Fibroblast of upper back skin (primary cell): ENCODE data around the gene VEGFA.

Experiments used
- DNase-seq: peaks from one replicate; pipeline ENCODE4 v3.0.0-alpha.2; 2013

Gene VEGFA

DNA sequence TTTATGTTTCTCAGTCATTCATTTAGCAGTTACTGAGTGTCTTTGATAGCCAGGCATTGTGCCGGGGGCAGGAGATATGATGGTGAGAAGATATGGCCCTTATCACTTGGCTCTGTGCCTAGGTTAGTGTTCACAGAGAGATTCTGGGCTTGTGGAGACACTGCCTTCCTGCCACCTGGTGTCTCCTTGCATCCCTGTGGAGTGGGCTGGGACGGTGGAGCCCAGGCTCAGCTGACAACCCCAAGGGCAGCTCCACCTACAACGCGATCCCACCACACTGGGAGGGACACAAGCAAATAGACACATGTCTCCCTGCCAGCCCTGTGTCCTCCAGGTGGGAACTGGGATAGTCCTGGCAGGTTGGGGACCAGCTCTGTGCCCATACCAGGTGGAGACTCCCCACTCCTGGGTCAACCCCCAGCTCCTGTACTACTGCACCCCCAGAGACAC, 30.3 kb upstream of the VEGFA start:
- DNase-seq, result no peak

DNA sequence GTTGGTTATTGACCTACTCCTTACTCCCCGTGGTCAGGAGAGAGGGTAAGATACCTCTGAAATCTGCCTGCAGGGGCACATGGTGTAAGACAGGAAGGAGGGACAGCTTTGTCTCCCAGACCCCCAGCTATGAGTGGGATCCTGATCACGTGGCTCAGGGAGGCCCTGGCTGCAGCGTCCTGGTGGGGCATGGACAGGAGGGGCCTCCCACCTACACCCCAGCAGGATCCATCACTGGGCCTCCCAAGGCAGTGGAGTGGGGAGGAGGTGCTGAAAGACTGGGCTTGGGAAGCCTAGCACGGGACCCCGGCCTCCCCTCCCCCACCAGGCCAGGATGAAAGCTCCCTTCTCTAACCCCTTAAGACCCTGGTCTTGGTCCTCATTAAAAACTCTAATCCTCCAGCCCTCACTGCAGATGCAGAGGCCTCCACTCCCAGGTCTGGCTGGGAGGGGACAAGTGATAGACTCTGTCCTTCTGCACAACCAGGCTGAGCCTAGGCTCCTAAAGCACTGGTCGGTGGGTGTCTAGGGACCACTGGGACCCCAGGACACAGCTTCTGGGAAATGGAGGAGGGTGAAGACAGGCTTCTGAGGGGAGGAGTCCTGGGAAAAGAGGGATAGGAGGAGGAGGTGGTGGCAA, 29.6 kb upstream of the VEGFA start:
- DNase-seq, result no peak

- no peak for DNase-seq
These were observed 28.8 kb upstream of the VEGFA start for GRCh38 chr6:43740961-43741764.

DNA sequence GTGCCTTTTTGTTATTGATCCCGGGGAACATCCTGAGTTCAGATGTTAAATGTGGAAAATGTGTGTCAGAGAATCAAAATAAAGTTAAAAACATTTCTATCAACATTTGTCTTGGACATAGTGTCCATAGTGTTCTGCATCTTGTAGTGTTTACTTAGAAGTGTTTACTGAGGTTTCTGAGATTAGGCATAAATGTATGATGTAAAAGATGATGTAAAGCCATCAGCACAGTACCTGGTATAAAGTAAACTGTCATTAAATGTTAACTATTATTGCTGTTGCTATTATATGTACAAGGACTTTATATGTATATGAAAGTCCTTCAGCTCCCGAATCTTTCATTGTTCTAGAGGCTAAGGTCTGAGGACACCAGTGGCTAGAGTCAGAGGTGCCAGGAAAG, 28.2 kb upstream of the VEGFA start:
- no peak for DNase-seq

- DNase-seq, result no peak
These were observed 27.7 kb upstream of the VEGFA start for GRCh38 chr6:43742285-43742684.

DNA sequence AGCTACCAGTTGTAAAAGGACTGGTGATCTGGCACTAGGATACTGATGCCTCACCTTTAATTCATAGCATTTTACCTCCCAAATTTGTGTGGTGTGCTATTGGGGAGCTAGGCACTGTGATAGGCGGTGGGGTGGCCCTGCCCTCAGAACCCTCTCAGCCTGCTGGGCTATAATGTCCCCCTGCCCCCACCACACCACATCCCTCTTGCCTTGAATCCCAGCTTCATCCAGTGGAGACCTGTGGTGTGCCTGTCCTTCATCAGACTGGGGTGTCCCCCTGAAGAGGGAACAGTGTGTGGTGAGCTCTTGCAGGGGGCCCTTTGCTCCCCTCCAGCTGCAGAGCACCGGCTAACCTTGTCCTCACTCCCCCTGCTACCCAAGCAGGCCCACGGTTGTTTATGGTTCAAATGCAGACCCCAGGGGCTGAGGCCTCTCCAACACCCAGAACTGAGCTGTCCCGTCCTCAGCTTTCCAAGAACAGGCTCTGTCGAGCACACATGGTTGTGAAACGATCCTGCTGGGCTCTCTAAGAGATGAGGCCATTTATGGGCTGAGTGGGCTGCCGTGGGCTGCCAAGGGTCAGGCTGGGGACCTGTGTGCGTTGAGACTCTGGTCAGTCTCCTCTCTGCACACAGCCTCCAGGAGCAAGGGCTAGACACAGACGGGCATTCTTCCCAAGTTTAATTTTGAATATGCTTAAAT, 26.9 kb upstream of the VEGFA start:
- no peak for DNase-seq

DNA sequence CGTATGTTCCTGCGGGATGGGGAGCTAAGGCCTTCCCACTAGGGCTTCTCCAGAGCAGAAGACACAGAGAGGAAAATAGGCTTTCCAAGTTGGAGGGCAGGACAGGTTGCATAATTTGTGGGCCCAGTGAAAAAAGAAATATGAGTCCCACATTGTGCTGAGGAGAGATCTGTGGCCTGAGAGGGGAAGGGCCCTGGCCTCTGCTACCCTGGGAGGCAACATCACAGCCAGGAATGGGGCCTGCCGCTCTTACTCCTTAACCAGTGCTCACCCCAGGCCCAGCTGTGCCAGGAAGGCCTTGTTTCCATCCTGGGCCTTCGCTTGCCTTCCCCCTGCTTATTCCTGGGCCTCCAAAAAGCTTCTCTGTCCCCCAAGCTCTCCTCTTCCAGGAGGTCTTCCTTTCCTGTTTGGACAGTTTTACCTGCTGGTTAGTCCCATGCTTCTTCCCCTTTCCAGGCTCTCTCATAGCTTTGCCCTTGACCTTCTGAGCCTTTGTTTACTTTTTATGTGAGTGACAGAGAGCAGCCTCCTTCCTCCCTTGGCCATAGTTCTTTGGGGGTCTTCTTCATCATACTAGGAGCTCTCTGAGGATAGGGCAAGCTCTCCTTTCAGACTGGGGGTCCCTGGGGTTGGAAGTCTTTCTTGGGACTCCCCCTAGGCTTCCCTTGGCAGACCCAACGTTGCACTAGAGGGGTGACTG, 26.2 kb upstream of the VEGFA start:
- no peak for DNase-seq

DNA sequence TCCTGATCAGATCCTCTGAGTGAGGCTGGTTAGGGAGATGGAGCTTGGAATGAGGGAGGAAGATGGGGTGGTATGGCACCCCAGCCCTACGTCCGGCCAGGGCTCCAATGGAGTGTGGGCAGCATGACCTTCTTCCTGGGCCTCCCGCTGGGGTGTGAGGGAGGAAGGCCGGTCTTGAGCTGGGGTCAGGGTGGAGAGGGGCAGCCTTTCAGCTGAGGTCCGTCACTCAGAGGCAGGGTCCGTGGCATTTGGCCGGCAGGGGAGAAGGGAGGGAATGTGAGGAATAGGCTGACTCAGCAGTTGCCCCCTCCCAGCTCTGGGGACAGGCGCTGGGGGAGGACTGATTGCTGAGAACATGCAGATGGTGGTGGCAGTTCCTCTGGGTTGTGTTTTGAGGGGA, 25.5 kb upstream of the VEGFA start:
- no peak for DNase-seq

GRCh38 chr6:43744931-43745727, 24.9 kb upstream of the VEGFA start:
- DNase-seq, result no peak

DNA sequence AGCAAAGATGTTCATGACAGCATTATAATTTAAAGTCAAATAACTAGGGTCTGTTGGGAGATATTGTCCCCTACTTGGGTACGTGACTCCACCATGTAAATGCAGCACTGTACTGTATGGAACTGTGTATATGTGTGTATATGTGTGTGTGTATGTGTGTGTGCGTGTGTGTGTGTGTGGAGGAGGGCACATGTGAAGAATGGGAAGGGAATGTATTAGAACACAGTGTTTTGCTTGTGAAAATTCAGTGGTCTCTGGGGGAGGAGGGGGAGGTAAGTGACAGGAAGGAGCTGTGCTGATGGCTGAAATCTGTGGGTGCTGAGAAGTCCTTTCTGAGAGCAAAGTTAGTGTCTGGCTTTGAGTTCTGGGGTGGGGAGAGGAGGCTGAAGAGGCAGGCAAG, 23.9 kb upstream of the VEGFA start:
- DNase-seq, result no peak

DNA sequence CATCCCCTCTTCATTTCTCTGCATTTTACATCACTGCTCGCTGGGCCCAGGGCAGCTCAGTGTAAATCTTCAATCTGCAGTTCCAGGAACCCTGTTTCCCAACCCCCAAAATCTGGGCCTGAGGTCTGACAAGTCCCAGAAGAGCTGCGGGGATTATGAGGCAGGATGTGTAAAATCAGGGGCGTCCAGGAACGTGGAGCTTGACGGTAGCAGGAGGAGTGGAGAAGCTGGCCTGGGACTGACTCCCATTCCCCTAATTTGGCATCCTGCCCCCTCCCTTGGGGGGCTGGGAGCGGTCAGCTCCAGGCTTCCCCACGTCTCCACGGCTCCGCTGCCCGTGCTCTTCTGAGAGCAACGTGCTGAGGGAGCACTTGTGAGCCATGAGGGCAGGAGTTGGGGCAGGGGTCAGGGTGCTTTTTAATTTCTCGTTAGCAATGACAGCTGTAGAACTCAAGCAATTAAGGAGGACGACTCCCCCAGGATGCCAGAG, 23.4 kb upstream of the VEGFA start:
- DNase-seq, result peak; percentile 38

DNA sequence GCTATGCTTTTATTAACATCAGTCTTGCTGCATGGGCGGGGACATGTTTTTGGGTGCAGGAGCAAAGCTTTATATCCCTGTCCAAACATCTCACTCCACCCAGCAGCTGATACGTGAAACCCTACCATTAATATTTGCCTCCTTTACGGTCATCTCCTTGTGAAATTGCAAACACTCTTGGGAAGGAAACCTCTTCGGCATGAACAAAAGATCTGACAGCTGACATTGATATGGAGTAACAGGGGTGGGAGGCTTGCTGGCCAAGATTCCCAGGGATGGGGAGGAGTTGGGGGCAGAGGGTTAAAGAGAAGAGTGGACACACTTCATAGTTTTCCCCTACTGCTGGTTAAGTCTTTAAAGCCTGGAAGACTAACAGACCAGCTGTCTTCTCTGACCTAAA, 22.2 kb upstream of the VEGFA start:
- no peak for DNase-seq

GRCh38 chr6:43748765-43749164, 21.2 kb upstream of the VEGFA start:
- no peak for DNase-seq

GRCh38 chr6:43749461-43749860, 20.6 kb upstream of the VEGFA start:
- no peak for DNase-seq

DNA sequence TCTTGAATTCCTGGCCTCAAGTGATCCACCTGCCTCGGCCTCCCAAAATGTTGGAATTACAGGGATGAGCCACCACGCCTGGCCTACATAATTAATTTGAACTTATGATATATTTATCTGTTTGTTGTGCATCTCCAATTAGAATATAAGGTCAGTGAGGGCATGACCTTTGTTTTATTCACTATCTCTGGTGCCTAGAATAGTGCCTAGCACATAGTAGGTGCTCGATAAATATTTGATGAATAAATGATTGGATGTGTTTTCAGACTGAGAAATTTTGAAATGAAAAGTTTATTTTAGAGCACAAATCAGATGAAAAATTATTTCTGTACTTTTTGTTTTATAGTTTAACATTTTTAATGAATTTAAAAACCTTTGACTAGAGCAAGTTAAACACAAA, 19.4 kb upstream of the VEGFA start:
- no peak for DNase-seq

DNA sequence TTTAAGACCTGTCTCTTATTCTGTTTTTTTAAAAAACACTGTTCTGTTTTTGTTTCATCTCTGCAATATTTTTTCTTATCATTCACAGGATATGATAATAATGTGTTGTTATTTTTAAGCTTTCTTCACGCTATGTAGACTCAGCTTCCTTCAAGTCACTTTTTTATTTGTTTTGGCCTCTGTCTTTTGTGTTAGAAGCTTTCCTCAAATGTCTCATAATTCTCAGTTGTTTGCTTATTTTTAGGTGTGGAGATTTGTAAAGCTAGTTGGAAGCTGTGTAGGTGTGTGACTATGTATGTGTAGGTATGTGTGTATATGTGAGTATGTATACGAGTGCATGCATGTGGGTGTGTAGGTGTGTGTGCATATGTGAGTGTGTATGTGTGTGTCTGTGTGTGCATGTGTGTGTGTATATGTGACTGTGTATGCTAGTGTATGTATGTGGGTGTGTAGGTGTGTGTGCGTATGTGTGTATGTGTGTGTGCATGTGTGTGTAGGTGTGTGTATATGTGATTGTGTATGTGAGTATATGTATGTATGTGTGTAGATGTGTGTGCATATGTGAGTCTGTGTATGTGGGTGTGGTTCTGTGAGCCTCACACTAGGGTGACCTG, 16.3 kb upstream of the VEGFA start:
- DNase-seq, result no peak

DNA sequence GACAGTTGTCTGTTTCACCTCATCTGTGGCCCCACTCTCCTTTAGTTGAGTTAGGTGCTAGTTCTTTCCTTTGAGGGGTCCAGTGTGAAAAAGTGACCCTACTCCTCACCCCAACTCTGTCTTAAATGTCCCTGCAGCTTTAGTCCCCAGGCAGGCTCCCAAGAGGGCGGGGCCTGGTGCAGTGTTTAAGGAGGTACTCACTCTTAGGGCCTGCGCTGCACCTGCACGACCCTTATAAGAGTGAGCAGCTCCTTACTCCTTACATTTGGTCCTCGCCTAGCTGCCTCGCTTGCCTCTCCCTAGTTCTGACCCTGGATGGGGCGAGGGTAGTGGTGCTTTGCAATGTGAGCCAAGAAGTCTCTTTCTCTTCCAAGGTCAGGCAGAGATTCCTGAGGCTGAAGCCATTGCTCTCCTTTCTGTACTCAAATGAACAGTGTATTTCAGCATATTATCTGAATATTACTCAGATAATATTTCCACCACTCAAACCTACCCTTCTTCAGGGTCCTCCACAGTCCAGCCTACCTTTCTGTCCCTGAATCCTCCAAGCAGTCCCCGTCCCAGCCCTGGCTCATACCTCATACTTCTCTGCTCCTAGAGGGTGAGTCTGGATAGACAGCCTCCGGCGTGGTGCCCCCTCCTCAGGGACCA, 11.9 kb upstream of the VEGFA start:
- DNase-seq, result no peak

DNA sequence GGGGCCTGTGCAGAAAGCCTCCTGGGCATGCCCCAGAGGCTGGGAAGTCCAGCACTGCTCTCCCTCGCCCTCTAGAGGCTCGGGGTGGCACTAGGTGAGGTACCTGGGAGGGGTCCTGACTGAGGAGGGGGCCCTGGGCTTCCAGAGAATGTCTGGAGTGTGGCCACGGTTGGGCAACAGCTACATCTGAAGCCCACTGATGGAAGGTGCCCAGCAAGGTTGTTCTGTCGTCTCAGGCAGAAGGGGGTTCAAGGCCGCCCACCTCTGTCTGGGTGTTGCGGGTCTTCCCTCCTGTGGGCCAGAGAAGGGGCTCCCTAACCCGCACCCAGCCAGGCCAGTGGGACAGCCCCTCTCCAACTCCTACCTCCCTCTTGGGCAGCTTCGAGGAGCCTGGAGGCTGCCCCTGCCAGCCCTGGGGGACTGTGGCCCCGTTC, 11.4 kb upstream of the VEGFA start:
- DNase-seq, result no peak

GRCh38 chr6:43759136-43759906, 10.7 kb upstream of the VEGFA start:
- no peak for DNase-seq

- DNase-seq, result no peak
These were observed 10.2 kb upstream of the VEGFA start for GRCh38 chr6:43759907-43760206.
